Measurements from ENCODE around the gene ZNF688.

The ZNF688 gene

GRCh38 chr16:30567160-30567990, 4.1 kb downstream of the ZNF688 start:
- H3K36me3 ChIP-seq (ENCODE audit: control insufficient read depth, insufficient read depth, low read length), result no peaks in the 10 kb centered on the region; the same call in 1 of the 2 replicates
- H3K4me3 ChIP-seq (replicated peaks; ENCODE audit: low read depth, low read length), result no peak overlapping the region
- DNase-seq (ENCODE audit: extremely low read depth, insufficient read length), result no peak
- TF ChIP-seq, protein P1, sequence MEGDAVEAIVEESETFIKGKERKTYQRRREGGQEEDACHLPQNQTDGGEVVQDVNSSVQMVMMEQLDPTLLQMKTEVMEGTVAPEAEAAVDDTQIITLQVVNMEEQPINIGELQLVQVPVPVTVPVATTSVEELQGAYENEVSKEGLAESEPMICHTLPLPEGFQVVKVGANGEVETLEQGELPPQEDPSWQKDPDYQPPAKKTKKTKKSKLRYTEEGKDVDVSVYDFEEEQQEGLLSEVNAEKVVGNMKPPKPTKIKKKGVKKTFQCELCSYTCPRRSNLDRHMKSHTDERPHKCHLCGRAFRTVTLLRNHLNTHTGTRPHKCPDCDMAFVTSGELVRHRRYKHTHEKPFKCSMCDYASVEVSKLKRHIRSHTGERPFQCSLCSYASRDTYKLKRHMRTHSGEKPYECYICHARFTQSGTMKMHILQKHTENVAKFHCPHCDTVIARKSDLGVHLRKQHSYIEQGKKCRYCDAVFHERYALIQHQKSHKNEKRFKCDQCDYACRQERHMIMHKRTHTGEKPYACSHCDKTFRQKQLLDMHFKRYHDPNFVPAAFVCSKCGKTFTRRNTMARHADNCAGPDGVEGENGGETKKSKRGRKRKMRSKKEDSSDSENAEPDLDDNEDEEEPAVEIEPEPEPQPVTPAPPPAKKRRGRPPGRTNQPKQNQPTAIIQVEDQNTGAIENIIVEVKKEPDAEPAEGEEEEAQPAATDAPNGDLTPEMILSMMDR (IDR thresholded peaks at IDR 0.05; ENCODE audit: insufficient read depth, low read length, poor library complexity, severe bottlenecking), result no peak
- no peaks in the 10 kb centered on the region for H3K27me3 ChIP-seq (replicated peaks; ENCODE audit: control insufficient read depth, insufficient read depth, low read length)

DNA sequence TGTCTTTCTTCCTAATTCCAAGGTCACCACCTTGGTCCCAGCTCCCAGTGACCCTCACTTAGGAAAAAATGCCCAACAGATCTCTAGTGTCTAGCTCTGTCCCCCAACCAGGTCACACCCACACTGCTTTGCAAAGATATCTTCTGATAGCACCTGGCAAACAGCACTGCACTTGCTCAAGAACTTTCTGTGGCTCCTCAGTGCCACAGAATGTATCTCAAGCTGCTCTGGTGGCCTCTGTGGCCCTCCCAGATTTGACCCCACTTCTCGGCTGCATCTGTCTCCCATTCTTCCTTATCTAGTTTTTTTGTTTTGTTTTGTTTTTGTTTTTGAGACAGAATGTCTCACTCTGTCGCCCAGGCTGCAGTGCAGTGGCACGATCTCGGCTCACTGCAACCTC, 5.0 kb downstream of the ZNF688 start:
- Histone ChIP-seq H3K4me3 (replicated peaks; ENCODE audit: low read depth, low read length) (no peak overlapping the region), H3K36me3 (ENCODE audit: control insufficient read depth, insufficient read depth, low read length) (no peaks in the 10 kb centered on the region; the same call in 1 of the 2 replicates), H3K27me3 (replicated peaks; ENCODE audit: control insufficient read depth, insufficient read depth, low read length) (no peaks in the 10 kb centered on the region)
- DNase-seq (ENCODE audit: extremely low read depth, insufficient read length), result no peak
- TF ChIP-seq, protein P1 (IDR thresholded peaks at IDR 0.05; ENCODE audit: insufficient read depth, low read length, poor library complexity, severe bottlenecking), result no peak

DNA sequence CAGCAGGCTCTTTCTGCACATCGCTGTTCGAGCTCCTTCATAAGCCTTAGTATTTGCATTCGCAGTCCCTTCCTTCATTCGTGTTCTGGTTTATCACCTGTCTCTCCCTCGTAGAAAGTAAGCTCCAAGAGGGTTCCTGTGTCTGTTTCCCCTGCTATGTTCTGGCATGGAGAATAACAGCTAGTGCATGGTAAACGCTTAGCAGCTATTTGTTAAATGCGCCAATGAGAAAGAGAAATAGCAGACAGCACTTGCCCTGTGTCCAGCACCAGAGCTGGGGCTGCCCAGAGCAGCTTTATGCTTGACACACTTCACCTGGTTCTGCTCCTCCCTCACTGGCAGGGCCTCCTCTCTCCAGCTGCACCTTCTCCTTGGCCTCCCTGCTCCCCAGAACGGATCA, 5.5 kb downstream of the ZNF688 start:
- no peak for DNase-seq (ENCODE audit: extremely low read depth, insufficient read length)
- no peaks in the 10 kb centered on the region for H3K27me3 ChIP-seq (replicated peaks; ENCODE audit: control insufficient read depth, insufficient read depth, low read length)
- no peaks in the 10 kb centered on the region; the same call in 1 of the 2 replicates for H3K36me3 ChIP-seq (ENCODE audit: control insufficient read depth, insufficient read depth, low read length)
- TF ChIP-seq, protein P1 (IDR thresholded peaks at IDR 0.05; ENCODE audit: insufficient read depth, low read length, poor library complexity, severe bottlenecking), result no peak
- H3K4me3 ChIP-seq (replicated peaks; ENCODE audit: low read depth, low read length), result no peak overlapping the region

- TF ChIP-seq, protein P1 (IDR thresholded peaks at IDR 0.05; ENCODE audit: insufficient read depth, low read length, poor library complexity, severe bottlenecking), result no peak
- no peaks in the 10 kb centered on the region for H3K27me3 ChIP-seq (replicated peaks; ENCODE audit: control insufficient read depth, insufficient read depth, low read length)
- DNase-seq (ENCODE audit: extremely low read depth, insufficient read length), result no peak
- H3K36me3 ChIP-seq (ENCODE audit: control insufficient read depth, insufficient read depth, low read length), result no peaks in the 10 kb centered on the region; the same call in 1 of the 2 replicates
- no peak overlapping the region for H3K4me3 ChIP-seq (replicated peaks; ENCODE audit: low read depth, low read length)
These were observed 6.0 kb downstream of the ZNF688 start for GRCh38 chr16:30565526-30565925.

GRCh38 chr16:30562021-30562420, 9.5 kb downstream of the ZNF688 start:
- no peak for DNase-seq (ENCODE audit: extremely low read depth, insufficient read length)
- H3K36me3 ChIP-seq (ENCODE audit: control insufficient read depth, insufficient read depth, low read length), result no peaks in the 10 kb centered on the region
- H3K4me3 ChIP-seq (replicated peaks; ENCODE audit: low read depth, low read length), result no peak overlapping the region
- TF ChIP-seq, protein P1 (IDR thresholded peaks at IDR 0.05; ENCODE audit: insufficient read depth, low read length, poor library complexity, severe bottlenecking), result no peak
- no peaks in the 10 kb centered on the region for H3K27me3 ChIP-seq (replicated peaks; ENCODE audit: control insufficient read depth, insufficient read depth, low read length)

All from GM06990 (cell line).